HG03432 (cell line): Measurements from ENCODE around the gene UBE2C.
"Not testable (repeated sequence)": the region's sequence is repeated elsewhere in the genome, so short reads cannot be mapped to it uniquely, and the experiment has no call there.

Experiments
- ATAC-seq: cut with Tn5 transposase; IDR thresholded peaks from one replicate; pipeline ENCODE4 v1.9.1; 2021; ENCODE audit warnings: mild to moderate bottlenecking, moderate library complexity; ENCODE audit not compliant: unreplicated experiment

Gene UBE2C

DNA sequence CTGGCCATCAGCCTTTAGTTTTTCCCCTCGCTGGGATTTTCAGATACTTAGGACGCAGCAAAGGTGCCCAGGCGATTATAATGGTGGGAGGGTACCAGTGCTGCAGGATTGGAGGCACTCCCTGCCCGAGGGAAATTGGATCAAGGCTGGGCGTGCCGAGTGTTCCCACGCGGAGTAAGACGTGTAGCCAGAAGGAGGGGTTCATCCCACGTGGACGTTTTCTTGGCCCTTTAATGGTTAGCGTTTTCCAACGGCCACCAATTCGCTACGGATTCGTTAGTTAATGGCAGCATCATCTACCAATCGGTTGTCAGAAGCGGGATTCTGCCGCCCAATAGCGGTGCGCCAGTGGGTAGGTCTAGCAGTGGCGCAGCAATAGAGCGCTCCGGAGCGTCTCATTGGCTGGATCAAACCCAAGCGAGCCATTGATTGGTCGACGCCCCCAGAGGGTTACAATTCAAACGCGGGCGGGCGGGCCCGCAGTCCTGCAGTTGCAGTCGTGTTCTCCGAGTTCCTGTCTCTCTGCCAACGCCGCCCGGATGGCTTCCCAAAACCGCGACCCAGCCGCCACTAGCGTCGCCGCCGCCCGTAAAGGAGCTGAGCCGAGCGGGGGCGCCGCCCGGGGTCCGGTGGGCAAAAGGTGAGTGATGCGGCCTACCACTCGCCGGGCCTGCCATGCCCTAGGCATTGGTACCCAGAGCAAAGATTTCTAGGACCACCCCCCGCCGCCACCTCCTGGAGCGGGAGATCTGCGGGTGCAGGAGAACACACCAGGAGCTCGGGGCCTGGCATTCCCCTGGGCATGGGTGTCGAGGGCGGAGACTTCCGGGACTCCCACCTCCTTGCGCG, at the start of gene UBE2C:
TSS of gene UBE2C (plus strand) at position 488 of the 849 bp plus-strand sequence. CDS start at position 540, 52 bp downstream.
- ATAC-seq = peak; percentile 97

DNA sequence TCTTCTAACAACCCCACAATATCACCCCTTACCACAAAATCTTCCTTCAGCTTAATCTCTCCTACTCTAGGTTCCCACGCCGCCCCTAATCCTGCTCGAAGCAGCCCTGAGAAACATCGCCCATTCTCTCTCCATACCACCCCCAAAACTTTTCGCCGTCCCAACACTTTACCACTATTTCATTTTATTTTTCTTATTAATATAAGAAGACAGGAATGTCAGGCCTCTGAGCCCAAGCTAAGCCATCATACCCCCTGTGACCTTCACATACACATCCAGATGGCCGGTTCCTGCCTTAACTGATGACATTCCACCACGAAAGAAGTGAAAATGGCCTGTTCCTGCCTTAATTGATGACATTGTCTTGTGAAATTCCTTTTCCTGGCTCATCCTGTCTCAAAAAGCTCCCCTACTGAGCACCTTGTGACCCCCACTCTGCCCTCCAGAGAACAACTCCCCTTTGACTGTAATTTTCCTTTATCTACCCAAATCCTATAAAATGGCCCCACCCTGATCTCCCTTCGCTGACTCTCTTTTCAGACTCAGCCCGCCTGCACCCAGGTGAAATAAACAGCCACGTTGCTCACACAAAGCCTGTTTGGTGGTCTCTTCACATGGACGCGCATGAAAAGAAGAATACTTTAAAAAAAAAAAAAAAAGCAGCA, 47.7 kb upstream of the UBE2C start:
- ATAC-seq = not testable (repeated sequence)

DNA sequence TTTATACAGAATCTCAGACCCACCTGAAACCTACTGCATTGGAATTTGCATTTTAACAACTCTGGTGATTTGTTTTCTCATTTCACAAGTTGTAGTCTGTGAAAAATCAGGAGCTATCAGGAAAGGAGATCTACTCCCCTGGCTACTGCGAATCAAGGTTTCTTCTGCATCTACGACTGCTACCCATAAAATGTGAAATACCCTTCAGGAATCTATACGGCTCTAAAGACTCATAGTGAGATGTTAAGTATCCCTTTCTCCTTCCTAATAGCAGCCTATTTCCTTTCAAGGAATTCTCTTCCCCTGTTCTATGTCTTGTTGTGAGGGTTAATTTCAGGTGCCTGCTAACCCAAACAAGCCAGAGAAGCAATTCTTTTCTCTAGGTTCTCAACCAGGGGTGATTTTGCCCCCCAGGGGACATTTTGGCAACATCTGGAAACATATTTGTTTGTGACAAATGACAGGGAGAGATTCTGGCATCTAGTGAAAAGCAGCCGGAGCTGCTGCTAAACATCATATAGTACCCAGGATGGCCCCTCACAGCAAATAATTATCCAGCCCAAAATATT, 47.1 kb upstream of the UBE2C start:
- ATAC-seq = no peak

DNA sequence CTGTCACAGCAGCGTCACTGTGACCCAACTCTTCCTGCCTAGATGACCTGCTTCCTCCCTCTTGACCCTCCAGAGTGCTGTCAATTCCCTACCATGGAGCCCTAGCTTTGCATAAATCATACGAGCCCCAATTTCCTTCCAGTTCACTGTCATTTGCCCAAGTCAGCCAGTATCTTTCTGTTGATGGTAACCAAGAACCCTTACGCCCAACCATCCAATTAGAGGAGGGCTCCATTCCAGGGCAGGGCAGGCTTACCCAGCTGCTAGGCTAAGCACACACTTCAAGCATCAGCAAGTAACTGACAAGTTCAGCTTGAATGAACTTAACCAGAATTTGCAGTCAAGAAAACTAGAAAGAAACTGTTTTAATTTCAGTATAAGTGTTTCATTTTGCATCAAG, 46.5 kb upstream of the UBE2C start:
- ATAC-seq = no peak

DNA sequence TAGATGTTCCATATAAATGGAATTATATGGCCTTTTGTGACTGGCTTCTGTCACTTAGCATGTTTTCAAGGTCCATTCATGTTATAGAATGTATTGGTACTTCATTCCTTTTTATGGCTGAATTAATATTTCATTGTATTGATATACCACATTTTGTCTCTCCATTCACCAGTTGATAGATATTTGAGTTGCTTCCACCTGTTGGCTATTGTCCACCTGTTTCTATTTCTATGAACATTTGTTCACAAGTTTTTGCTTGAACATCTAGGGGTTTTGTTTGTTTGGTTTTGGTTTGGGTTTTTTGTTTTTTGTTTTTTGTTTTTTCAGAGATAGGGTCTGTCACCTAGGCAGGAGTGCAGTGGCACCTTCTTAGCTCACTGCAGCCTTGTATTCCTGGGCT, 44.0 kb upstream of the UBE2C start:
- ATAC-seq = no peak

DNA sequence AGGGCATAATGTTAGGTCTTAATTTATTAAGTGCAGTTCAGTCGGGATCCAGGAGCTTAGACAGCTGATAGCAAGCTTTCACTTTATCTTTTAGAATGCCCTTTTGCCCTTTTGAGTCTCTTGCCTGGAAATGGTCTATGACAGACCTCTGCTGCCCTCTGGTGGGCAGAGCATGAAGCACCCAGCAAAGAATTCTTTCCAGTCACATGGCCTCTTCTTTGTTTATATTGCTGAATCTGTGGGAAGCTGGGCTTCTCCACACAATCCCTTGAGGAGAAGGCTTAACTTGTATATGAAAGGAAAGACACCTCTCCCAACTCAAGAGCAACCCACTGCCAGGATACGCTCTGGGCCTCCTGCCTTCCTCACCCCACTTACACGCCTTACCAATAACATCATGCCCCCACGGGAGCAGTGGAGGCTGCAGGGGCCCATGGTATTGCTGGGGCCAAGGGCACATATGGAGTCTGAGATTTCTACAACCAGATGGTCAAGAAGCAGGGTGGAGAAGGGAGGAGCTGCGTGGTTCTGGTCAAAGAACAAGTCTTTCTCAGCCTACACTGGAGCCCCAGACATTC, 41.2 kb upstream of the UBE2C start:
- no peak for ATAC-seq

DNA sequence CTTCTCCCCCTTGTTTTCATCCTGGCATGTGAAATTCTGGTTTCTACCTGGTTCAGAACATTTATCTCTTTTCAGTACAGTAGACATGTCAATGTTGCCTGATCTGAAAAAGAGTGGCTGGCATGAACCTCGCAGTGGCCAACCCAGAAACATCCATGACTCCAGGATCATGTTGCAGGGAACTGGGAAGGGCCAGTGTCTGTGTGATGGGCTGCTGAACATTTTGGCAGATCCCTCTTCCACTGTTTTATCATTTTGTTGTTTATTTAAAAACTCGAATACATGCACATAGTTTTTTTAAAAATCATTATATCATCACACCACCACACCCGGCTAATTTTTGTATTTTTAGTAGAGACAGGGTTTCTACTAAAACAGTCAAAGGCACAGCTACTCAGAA, 39.8 kb upstream of the UBE2C start:
- ATAC-seq = no peak

DNA sequence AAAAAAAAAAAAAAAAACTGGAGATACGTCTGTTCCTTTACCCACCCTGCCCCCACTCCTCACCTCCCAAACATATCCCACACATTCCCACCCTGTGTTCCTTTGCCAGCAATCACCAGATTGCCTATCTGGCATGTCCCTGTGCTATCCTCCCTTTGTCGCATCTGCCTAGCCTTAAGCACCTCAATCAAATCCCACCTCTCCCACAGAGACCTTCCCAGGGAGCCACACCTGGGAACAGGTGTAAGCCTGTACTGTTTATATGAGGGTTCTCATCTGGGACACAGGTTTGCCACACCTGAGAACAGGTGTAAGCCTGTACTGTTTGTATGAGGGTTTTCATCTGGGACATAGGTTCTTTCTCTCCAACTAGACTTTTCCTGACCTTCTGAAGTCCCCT, 37.5 kb upstream of the UBE2C start:
- no peak for ATAC-seq

DNA sequence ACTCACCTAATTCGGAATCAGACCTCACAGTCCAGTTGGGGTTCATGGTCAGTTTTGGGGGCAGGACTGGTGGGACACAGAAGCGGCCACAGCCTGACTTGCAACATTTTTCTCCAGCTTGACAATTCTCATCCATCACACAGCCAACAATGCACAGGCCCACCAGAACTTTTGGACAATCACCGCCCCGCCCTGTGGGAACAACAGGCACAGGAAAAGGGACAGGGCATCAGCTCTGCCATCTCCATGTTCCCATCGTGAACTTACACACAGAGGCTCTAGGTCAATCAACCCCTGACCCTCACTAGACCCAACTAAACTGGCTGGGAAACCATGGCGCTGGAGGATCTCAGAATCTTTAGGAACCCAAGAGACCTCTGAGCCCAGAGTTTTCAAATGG, 37.0 kb upstream of the UBE2C start:
- ATAC-seq = no peak

DNA sequence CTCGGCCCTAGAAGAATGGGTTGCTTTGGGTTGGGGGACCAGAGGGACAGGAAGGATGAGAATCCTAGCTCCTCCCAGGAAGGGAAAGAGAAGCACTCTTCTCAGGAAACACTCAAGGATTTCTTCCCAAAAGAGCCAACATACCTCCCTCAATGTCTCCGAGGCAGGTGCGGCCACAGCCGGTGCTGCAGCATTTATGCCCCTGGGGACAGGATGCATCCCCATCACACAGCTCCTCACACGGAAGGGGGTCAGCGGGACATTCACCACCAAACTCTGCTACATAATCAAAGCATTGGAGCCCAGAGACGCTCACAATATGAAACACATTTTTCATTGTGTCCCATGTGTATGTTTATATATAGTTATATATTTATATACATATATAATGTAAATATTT, 35.5 kb upstream of the UBE2C start:
- ATAC-seq = no peak

DNA sequence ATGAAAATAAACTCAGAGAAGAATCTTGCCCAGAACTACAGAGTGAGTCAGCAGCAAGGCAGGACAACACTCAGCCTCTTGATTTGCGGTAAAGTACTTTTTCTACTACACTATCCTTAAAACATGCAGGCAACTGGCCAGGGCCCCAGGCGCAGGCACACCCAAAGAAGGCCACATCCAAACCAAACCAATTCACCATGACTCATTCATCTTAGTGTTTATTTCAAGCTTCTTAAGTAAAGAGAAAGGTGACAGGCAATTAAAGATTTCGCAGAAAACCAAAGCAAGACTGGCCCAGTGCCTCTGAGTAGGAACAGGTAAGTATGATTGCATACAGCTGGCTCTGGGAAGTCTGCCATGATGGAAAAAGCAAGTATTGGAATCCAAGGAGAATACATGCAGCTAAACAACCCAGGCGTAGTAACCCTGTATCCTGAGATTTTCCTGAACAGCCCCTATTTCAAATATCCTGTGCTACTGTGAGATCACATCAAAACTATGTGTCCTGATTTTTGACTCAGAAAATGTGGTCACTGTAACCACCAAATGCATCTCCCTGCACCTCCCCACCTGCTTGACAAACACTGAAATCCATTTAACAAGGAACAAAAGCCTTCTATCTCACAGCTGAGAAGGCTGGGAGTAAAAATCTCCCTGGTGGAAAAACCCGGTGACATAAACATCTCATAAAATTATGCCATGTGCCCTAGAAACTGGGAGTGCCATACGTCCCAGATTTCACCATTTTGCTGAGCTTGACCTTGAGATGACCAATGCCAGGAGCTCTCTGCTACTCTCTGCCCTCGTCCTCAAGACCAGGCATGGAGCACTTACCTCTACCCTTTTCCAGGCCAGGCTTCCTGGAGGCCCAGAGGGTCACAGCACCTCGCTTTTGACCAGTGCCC, 33.2 kb upstream of the UBE2C start:
- no peak for ATAC-seq

DNA sequence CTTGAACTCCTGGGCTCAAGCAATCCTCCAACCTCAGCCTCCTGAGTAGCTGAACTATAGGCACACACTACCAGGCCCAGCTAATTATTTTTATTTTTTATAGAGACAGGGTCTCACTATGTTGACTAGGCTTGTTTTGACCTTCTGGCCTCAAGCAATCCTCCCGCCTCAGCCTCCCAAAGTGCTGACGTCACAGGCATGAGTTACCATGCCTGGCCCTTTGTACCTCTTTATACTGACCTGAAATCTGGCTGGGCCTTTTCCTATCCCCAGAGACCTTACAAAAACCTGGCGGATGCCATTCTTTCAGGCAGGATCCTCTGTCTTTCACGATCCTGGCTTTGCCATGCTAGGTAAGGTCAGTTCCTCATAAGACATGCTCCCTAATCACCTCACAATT, 32.3 kb upstream of the UBE2C start:
- no peak for ATAC-seq

DNA sequence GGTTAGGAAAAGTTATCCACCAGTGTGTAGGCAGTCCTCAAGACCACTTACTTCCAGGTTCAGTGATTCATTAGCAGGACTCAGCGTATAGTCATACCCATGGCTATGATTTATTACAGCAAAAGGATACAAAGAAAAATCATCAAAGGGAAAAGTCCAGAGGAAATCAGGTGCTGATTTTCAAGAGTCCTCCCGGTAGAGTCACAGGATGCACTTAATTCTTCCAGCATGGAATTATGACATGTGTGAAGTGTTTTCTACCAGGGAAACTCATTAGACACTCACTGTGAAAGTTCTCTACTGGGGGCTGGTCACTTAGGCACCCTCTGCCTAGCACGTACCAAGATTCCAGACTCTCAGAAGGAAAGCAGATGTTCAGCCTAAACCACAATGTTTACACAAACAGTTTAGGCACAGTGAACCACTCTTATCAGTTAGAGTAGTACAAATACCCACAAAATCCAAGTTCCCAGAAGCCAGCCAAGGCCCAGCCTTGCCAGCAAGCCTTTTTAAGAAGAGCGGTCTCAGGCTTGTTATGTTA, 31.0 kb upstream of the UBE2C start:
- ATAC-seq = no peak

DNA sequence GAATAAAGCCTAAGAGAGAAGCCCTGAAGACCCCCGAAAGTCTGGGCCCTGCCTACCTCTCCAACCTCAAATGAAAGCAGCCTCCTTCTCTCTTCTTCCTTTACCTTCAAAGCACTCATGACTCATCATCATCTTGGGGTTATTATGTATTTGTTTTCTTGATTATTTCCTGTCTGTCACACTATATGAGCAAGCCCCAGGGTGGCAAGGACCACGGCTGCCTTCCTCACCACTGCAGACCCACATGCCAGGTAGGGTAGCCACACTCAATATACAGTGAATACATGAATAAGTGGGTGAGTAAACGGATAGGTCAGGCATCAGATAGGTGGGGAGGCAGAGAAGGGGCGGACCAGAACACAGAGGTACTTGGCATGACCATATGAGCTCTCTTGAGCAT, 29.6 kb upstream of the UBE2C start:
- no peak for ATAC-seq

DNA sequence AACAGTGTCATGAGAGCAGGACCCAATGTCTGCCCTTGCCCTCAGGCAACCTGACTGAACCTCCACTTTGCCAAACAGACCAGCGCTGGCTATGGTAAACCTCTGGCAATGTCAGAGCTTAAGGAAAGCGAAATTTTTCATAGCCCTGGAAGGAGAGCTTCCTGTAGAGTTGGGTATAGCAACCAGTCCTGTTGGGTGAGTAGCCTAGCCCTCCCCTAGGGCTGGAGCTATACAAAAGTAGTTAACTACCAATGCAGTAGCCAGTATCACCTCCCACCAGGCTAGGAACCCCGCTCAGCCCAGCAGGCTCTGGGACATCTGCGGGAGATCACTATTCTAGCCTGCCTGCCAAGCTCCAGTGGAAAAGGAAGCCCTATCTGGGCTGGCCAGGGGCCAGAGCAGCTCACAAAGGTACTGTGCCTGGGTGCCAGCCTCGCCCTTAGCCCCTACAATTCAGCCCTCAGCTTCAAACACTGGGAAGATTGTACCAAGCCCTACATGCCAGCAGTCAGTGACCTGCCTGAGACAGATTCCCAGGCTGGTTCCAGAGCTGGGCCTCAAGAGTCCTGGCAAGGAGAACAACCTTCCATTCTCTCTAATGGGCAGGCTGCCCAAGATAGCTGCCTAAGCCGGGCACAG, 28.7 kb upstream of the UBE2C start:
- no peak for ATAC-seq

DNA sequence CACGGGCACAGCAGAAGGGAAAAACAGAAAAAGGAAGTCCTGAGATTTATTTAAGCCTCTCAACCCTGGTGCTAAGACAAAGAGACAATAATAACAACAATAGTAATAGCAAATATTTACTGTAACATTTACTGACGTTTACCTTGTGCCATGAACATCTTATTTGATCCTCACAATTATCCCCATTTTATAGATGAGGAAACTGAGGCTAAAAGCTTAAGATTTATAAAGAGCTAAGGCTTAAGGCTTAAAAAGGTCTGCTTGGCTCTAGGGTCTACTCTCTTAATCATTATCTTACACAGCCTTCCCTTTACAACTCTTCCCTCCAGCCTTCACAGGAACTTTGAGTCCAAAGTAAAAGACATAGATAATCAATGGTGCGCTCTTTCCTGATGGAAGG, 24.1 kb upstream of the UBE2C start:
- ATAC-seq = no peak

DNA sequence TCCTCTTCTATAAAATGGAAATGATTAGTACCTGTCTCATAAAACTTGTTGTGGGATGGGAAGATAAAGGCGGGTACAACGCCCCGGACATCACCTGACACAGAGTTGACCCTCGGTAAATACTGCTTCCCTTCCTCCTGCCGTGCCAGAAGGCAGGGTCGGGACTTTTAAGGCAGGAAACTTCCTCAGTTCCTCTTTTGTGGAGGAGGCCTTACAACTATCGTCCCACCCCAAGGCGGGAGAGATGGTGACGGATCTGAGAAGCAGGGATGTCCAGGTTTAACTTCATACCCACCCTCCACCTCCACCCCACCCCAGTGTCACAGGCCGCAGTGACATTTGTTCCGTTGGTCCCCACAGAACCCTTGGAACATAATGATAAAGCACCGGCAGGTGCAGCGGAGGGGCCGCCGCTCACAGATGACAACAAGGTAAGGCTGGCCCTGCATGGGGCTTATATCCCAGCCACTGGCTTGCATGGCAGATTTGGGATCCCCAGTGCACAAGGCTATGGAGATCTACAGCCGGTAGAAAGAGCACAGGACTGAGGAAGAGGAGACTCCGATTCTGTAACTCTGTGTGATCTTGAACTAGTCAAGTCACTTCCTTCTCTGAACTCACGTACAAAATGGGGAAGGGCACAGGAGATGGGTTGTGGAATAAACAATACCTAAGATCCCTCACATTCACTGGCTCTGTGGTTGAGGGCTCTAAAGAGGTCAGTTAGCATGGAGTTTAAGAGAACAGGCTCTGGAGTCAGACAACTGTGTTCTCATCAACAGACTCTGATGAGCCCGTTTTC, 19.9 kb upstream of the UBE2C start:
- peak; percentile 30 for ATAC-seq

DNA sequence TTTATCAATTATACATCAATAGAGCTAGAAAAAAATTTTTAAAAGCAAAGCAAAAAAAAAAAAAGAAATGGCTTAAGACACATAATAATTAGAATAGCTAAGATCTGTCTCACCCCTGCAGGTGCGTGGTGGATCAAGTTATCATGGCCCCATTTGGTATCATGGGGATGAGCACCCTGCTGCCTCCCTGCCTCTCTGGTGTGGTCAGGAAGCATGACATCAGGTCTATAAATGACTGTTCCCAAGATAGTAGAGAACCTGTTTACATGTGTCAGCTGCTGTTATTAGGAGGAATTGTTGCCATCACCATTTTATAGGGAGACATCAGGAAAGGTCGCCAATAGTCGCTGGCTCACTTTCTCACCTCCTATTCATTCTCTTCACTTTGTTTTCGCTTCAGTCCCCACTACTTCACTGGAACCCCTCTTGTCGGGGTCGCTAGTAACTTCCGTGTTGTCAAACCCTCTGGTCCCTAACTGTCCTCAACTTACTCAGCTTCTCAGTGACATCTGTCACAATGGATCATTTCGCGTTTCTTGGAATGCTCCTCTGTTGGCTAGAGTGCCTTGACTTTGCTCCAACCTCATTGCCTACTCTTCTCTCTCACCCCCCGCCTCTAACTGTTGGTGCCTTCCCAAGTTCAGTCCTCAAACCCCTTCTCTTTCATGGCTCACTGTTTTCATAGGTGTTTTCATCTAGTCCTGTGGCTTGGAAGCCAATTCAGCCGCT, 15.9 kb upstream of the UBE2C start:
- no peak for ATAC-seq
